ENCODE measurements around the gene CYSLTR1.
"Not testable (repeated sequence)": the region's sequence is repeated elsewhere in the genome, so short reads cannot be mapped to it uniquely, and the experiment has no call there.

Gene CYSLTR1

GRCh38 chrX:78327370-78328086 is at the start of gene CYSLTR1:
Gene CYSLTR1 (minus strand): TSS chrX:78327611. CDS start chrX:78273746, 53,865 bp downstream.
- DNase-seq (ENCODE audit: low read depth): no peak

GRCh38 chrX:78377186-78377585 is 49.8 kb upstream of the CYSLTR1 start:
- no peak for DNase-seq (ENCODE audit: low read depth)

- no peak for DNase-seq (ENCODE audit: low read depth)
Measured at GRCh38 chrX:78375894-78376293, 48.5 kb upstream of the CYSLTR1 start.

- DNase-seq (ENCODE audit: low read depth): no peak
Measured at GRCh38 chrX:78366576-78366975, 39.2 kb upstream of the CYSLTR1 start.

GRCh38 chrX:78357342-78358055 is 30.1 kb upstream of the CYSLTR1 start:
- no peak for DNase-seq (ENCODE audit: low read depth)

- DNase-seq (ENCODE audit: low read depth): no peak
Measured at GRCh38 chrX:78333521-78333920, 6.1 kb upstream of the CYSLTR1 start.

GRCh38 chrX:78331708-78332107 is 4.3 kb upstream of the CYSLTR1 start:
- DNase-seq (ENCODE audit: low read depth): no peak

GRCh38 chrX:78330540-78330939 is 3.1 kb upstream of the CYSLTR1 start:
- DNase-seq (ENCODE audit: low read depth): no peak

GRCh38 chrX:78330068-78330467 is 2.7 kb upstream of the CYSLTR1 start:
- DNase-seq (ENCODE audit: low read depth): no peak

- no peak for DNase-seq (ENCODE audit: low read depth)
Measured at GRCh38 chrX:78329486-78329885, 2.1 kb upstream of the CYSLTR1 start.

- no peak for DNase-seq (ENCODE audit: low read depth)
Measured at GRCh38 chrX:78326401-78326800, 1.0 kb downstream of the CYSLTR1 start.

GRCh38 chrX:78322863-78323262 is 4.5 kb downstream of the CYSLTR1 start:
- DNase-seq (ENCODE audit: low read depth): no peak

GRCh38 chrX:78321809-78322208 is 5.6 kb downstream of the CYSLTR1 start:
- no peak for DNase-seq (ENCODE audit: low read depth)

GRCh38 chrX:78316265-78316664 is 11.1 kb downstream of the CYSLTR1 start:
- DNase-seq (ENCODE audit: low read depth): no peak

GRCh38 chrX:78315745-78316144 is 11.7 kb downstream of the CYSLTR1 start:
- DNase-seq (ENCODE audit: low read depth): no peak

GRCh38 chrX:78314561-78314960 is 12.8 kb downstream of the CYSLTR1 start:
- DNase-seq (ENCODE audit: low read depth): no peak

GRCh38 chrX:78313526-78313925 is 13.9 kb downstream of the CYSLTR1 start:
- DNase-seq (ENCODE audit: low read depth): no peak

- no peak for DNase-seq (ENCODE audit: low read depth)
Measured at GRCh38 chrX:78307665-78308064, 19.7 kb downstream of the CYSLTR1 start.

- no peak for DNase-seq (ENCODE audit: low read depth)
Measured at GRCh38 chrX:78303086-78303485, 24.3 kb downstream of the CYSLTR1 start.

- not testable (repeated sequence) for DNase-seq (ENCODE audit: low read depth)
Measured at GRCh38 chrX:78300933-78301332, 26.5 kb downstream of the CYSLTR1 start.

- DNase-seq (ENCODE audit: low read depth): no peak
Measured at GRCh38 chrX:78283511-78283910, 43.9 kb downstream of the CYSLTR1 start.

GRCh38 chrX:78237127-78237526 is 90.3 kb downstream of the CYSLTR1 start:
- DNase-seq (ENCODE audit: low read depth): no peak

GRCh38 chrX:78226047-78226446 is 101.4 kb downstream of the CYSLTR1 start:
- not testable (repeated sequence) for DNase-seq (ENCODE audit: low read depth)

Measured in stimulated activated CD4-positive, alpha-beta T cell treated with anti-CD3 and anti-CD28 coated beads, Interleukin-2, amount 100 ng/mL, for 4 hours (primary cell).